Liver (tissue), 9 donors: ENCODE data around the gene CCNY. TPM values are rescaled to one million over a fixed set of nuclear protein-coding genes. Genes with fewer than 3 reads are reported as not detected.

Experiments
- DNase-seq: peaks from one replicate; pipeline ENCODE4 v3.0.0-alpha.2; 2017; ENCODE audit warnings: low spot score
- H3K27ac ChIP-seq, 2 donors: one replicate each; pipeline ENCODE4 v1.7.0; 2013; ENCODE audit warnings: inconsistent platforms in 2 of 2, low read length in 2 of 2, control low read depth in 1 of 2, low read depth in 1 of 2, mild to moderate bottlenecking in 1 of 2
- H3K27me3 ChIP-seq, 4 donors: one replicate each; pipeline versions ENCODE4 v1.6.1 to v1.7.0; 2013; ENCODE audit warnings: low read length in 3 of 4, inconsistent platforms in 1 of 4, mild to moderate bottlenecking in 1 of 4, moderate library complexity in 1 of 4; ENCODE audit not compliant: control insufficient read depth in 4 of 4, insufficient read depth in 4 of 4
- H3K36me3 ChIP-seq, 4 donors: one replicate each; pipeline versions ENCODE4 v1.6.1 to v1.7.0; 2013; ENCODE audit warnings: low read length in 3 of 4, mild to moderate bottlenecking in 3 of 4, low read depth in 1 of 4, moderate library complexity in 1 of 4; ENCODE audit not compliant: control insufficient read depth in 4 of 4, insufficient read depth in 3 of 4
- H3K4me1 ChIP-seq, 4 donors: one replicate each; pipeline versions ENCODE4 v1.6.1 to v1.7.0; 2013; ENCODE audit warnings: low read length in 3 of 4, mild to moderate bottlenecking in 3 of 4, moderate library complexity in 1 of 4; ENCODE audit not compliant: control insufficient read depth in 4 of 4, insufficient read depth in 4 of 4
- H3K4me3 ChIP-seq, 3 donors: one replicate each; pipeline versions ENCODE4 v1.6.1 to v1.7.0; 2013; ENCODE audit warnings: low read length in 3 of 3, control low read depth in 1 of 3, low read depth in 1 of 3, mild to moderate bottlenecking in 1 of 3
- H3K9ac ChIP-seq, 2 donors: one replicate each; pipeline ENCODE4 v1.7.0; 2013; ENCODE audit warnings: low read length in 2 of 2, mild to moderate bottlenecking in 2 of 2, moderate library complexity in 2 of 2, control low read depth in 1 of 2, low read depth in 1 of 2
- H3K9me3 ChIP-seq, 4 donors: one replicate each; pipeline versions ENCODE4 v1.6.1 to v1.7.0; 2013; ENCODE audit warnings: low read length in 3 of 4; ENCODE audit not compliant: control insufficient read depth in 4 of 4
- EGR1 ChIP-seq, 2 donors: IDR thresholded peaks; 2 replicates each; pipeline ENCODE4 v1.6.1; 2016 to 2018; ENCODE audit warnings: antibody characterized with exemption in 2 of 2, low read depth in 2 of 2
- FOXA2 ChIP-seq: IDR thresholded peaks from 2 replicates; pipeline ENCODE4 v1.6.1; 2016; ENCODE audit warnings: antibody characterized with exemption
- HNF4G ChIP-seq: IDR thresholded peaks from 2 replicates; pipeline ENCODE4 v1.6.1; 2016; ENCODE audit warnings: antibody characterized with exemption
- JUND ChIP-seq, 2 donors: IDR thresholded peaks; 2 replicates each; pipeline ENCODE4 v1.6.1; 2016; ENCODE audit warnings: antibody characterized with exemption in 2 of 2
- NR2F2 ChIP-seq: IDR thresholded peaks from 2 replicates; pipeline ENCODE4 v1.6.1; 2016; ENCODE audit warnings: antibody characterized with exemption
- RAD21 ChIP-seq, 2 donors: IDR thresholded peaks; 2 replicates each; pipeline ENCODE4 v1.6.1; 2016; ENCODE audit warnings: antibody characterized with exemption in 2 of 2, mild to moderate bottlenecking in 2 of 2
- REST ChIP-seq: IDR thresholded peaks from 2 replicates; pipeline ENCODE4 v1.6.1; 2016; ENCODE audit warnings: antibody characterized with exemption, mild to moderate bottlenecking
- RXRA ChIP-seq, 2 donors: IDR thresholded peaks; 2 replicates each; pipeline ENCODE4 v1.6.1; 2017 to 2018; ENCODE audit warnings: antibody characterized with exemption in 2 of 2, mild to moderate bottlenecking in 1 of 2
- TAF1 ChIP-seq: conservative IDR thresholded peaks from 2 replicates; pipeline ENCODE4 v1.6.1; 2016; ENCODE audit warnings: antibody characterized with exemption, mild to moderate bottlenecking
- YY1 ChIP-seq: IDR thresholded peaks from 2 replicates; pipeline ENCODE4 v1.6.1; 2016; ENCODE audit warnings: antibody characterized with exemption, mild to moderate bottlenecking
- WGBS: extraction: QIAGEN DNeasy Blood & Tissue Kit; methylation state at CpG from one replicate; pipeline ENCODE4 v1.1.7; 2013; 5-methylcytosine and 5-hydroxymethylcytosine counted together
- polyA plus RNA-seq, 2 donors: library from polyadenylated mRNA; stranded (reverse) in 1 of 2; unstranded in 1 of 2; fragments of 200-250 nt in 1 of 2; fragments of >200 nt in 1 of 2; fragmentation: Nextera tagmentation in 1 of 2; extraction: Ambion mirVana in 1 of 2; gene quantifications; one replicate each; pipeline versions ENCODE4 v1.2.1 to v1.2.3, GENCODE V29; 2013 to 2015
- total RNA-seq, 2 donors: library from RNA; depleted of rRNA; stranded (reverse); fragments of >200 nt; gene quantifications; one replicate each; pipeline ENCODE4 v1.2.3, GENCODE V29; 2014
- TF ChIP-seq, protein P1 (sequence below): fragments of 150-350 bp; IDR thresholded peaks from 2 replicates; pipeline ENCODE4 v1.5.1; 2017; ENCODE audit warnings: improper control_type of control experiment, low read depth, low read length; ENCODE audit not compliant: missing input control
- TF ChIP-seq, protein P2 (sequence below): IDR thresholded peaks from 2 replicates; pipeline ENCODE4 v1.6.1; 2016; ENCODE audit warnings: antibody characterized with exemption
- donor health status: healthy.
- donor health status: healthy.
- donor health status: healthy.
- donor health status: healthy.
- donor health status: healthy.

The CCNY gene
- total and polyA plus RNA-seq, 4 donors, result 17.6 to 38.4 (median 21.8) TPM

- TF ChIP-seq, protein P1, sequence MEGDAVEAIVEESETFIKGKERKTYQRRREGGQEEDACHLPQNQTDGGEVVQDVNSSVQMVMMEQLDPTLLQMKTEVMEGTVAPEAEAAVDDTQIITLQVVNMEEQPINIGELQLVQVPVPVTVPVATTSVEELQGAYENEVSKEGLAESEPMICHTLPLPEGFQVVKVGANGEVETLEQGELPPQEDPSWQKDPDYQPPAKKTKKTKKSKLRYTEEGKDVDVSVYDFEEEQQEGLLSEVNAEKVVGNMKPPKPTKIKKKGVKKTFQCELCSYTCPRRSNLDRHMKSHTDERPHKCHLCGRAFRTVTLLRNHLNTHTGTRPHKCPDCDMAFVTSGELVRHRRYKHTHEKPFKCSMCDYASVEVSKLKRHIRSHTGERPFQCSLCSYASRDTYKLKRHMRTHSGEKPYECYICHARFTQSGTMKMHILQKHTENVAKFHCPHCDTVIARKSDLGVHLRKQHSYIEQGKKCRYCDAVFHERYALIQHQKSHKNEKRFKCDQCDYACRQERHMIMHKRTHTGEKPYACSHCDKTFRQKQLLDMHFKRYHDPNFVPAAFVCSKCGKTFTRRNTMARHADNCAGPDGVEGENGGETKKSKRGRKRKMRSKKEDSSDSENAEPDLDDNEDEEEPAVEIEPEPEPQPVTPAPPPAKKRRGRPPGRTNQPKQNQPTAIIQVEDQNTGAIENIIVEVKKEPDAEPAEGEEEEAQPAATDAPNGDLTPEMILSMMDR, result no peak
Observed at GRCh38 chr10:35391954-35392262, 55.6 kb downstream of the CCNY start (continued).

GRCh38 chr10:35392482-35393228 lies 56.3 kb downstream of the CCNY start:
- Histone ChIP-seq H3K27me3 (no peaks in the 10 kb centered on the region), H3K9ac (no peak overlapping the region), H3K9me3 (peaks cover 0 to 8% (median under 1%) of the 10 kb centered on the region in 4 donors), H3K36me3 (no peaks in the 10 kb centered on the region), H3K4me3 (no peak overlapping the region), H3K27ac (no peak overlapping the region), H3K4me1 (peaks cover 0 to 18% (median 6%) of the 10 kb centered on the region in 4 donors)
- TF ChIP-seq YY1 (no peak), RAD21 (IDR thresholded peaks at IDR 0.05) (no peak), RXRA (IDR thresholded peaks at IDR 0.05) (no peak), FOXA2 (no peak), NR2F2 (no peak), TAF1 (no peak), HNF4G (no peak), JUND (IDR thresholded peaks at IDR 0.05) (no peak)
- TF ChIP-seq, protein P2, sequence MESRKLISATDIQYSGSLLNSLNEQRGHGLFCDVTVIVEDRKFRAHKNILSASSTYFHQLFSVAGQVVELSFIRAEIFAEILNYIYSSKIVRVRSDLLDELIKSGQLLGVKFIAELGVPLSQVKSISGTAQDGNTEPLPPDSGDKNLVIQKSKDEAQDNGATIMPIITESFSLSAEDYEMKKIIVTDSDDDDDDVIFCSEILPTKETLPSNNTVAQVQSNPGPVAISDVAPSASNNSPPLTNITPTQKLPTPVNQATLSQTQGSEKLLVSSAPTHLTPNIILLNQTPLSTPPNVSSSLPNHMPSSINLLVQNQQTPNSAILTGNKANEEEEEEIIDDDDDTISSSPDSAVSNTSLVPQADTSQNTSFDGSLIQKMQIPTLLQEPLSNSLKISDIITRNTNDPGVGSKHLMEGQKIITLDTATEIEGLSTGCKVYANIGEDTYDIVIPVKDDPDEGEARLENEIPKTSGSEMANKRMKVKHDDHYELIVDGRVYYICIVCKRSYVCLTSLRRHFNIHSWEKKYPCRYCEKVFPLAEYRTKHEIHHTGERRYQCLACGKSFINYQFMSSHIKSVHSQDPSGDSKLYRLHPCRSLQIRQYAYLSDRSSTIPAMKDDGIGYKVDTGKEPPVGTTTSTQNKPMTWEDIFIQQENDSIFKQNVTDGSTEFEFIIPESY, result no peak
- TF ChIP-seq, protein P1, result no peak
- DNase-seq, result no peak
- WGBS, result 97% methylated on average over 8 of the region's 8 CpGs

DNA sequence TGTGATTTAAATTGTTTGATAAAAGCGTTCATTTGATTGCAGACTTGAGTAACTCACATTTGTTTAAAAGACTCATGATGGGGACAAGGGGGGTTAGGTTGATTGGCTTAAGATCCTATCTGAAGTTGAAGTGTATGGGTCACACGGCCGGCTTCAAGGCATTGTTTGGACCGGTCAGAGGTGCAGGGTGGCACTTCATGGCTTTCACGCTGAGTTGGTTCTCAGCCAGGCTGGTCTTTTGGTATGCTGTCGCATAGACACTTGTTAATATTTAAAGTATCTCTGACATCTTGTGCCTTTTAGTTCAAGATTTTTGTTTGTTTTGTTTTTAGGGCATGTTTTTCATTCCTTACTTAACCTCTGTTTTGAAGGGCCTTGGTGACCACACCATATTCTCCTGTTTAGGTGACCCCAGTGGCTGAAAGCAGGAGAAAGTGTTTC lies 58.1 kb downstream of the CCNY start:
- TF ChIP-seq REST (no peak), EGR1 (IDR thresholded peaks at IDR 0.05; ENCODE audit: low read depth in 2 of 2) (no peak)
- H3K9me3 ChIP-seq, result peaks cover 0 to 8% (median under 1%) of the 10 kb centered on the region in 4 donors
- no peak for DNase-seq
- no peak overlapping the region for H3K4me3 ChIP-seq
- no peak overlapping the region for H3K27ac ChIP-seq
- H3K36me3 ChIP-seq, result no peaks in the 10 kb centered on the region
- peaks cover 0 to 18% (median 8%) of the 10 kb centered on the region in 4 donors for H3K4me1 ChIP-seq
- WGBS, result 33% methylated on average over 6 of the region's 6 CpGs
- no peak overlapping the region for H3K9ac ChIP-seq
- no peaks in the 10 kb centered on the region for H3K27me3 ChIP-seq
